ENCODE measurements around the gene RACGAP1.

DNA sequence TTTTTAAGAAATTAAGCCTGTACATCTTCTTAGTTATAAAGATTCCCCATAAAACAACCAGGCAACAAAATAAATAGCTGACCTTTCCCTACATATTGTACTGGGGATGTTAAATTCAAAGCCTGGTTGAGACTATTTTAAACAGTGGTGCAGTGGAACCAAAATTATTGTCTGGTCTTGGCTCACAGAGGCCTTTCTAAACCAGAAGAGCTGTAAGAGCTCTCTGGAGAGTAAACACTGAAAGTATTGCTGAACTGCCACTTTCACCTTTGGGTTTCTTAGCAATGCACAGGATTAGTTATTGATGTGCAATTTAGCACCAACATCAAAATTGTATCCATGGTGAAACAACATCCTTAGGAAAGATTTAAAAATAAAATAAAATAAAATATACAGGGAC lies 20.6 kb downstream of the RACGAP1 start:
- TF ChIP-seq GATA2 (IDR thresholded peaks at IDR 0.05; ENCODE audit: low read depth, low read length) = no peak
- no peak for TF ChIP-seq GATA3 (IDR thresholded peaks at IDR 0.05; ENCODE audit: low read depth, low read length)

All from SH-SY5Y (cell line).